ENCODE data around the gene KCNK6. TPM values are rescaled to one million over a fixed set of nuclear protein-coding genes. Genes with fewer than 3 reads are reported as not detected.

Gene KCNK6
- total and polyA plus RNA-seq, 2 of the 8 experiments (the other 6 are each of a cell fraction or from before 2014, with no cell fraction given): 10.6 to 13.3 TPM

GRCh38 chr19:38309615-38310278 is 9.9 kb upstream of the KCNK6 start (continued):
- no peak for TF ChIP-seq CTBP2 (IDR thresholded peaks at IDR 0.05; ENCODE audit: borderline replicate concordance, insufficient read depth, insufficient read length, low read length)
- TF ChIP-seq HDAC2 (IDR thresholded peaks at IDR 0.05; ENCODE audit: borderline replicate concordance in 1 of 2, low read depth in 2 of 2, low read length in 2 of 2): no peak
- TF ChIP-seq ZNF274 (IDR thresholded peaks at IDR 0.05; ENCODE audit: borderline replicate concordance, extremely low read depth, low read length): no peak
- TF ChIP-seq MAX (IDR thresholded peaks at IDR 0.05): no peak
- no peak for TF ChIP-seq EGR1 (IDR thresholded peaks at IDR 0.05; ENCODE audit: borderline replicate concordance, low read depth, low read length)
- TF ChIP-seq PHF8 (conservative IDR thresholded peaks at IDR 0.05; ENCODE audit: low read depth, low read length): no peak
- TF ChIP-seq KDM5A (IDR thresholded peaks at IDR 0.05; ENCODE audit: low read length): no peak
- TF ChIP-seq BACH1 (IDR thresholded peaks at IDR 0.05; ENCODE audit: low read length): no peak

All from H1 (cell line).